Upper lobe of left lung (tissue), 4 donors: ENCODE data around the gene POMP.
"Not testable (repeated sequence)": the region's sequence is repeated elsewhere in the genome, so short reads cannot be mapped to it uniquely, and the experiment has no call there.

ENCODE experiments used
- CTCF ChIP-seq, 6 experiments: fragments of 450-650 bp in 4 of 6; fragments of 200-600 bp in 2 of 6; sonication (generic) in 2 of 6; IDR thresholded peaks; one replicate each; pipeline ENCODE4 v1.5.1; 2016 to 2019; ENCODE audit warnings: antibody characterized with exemption in 6 of 6
- EP300 ChIP-seq, 4 donors: sonication (generic); formaldehyde crosslinking; IDR thresholded peaks; one replicate each; pipeline ENCODE4 v1.5.1; 2017; ENCODE audit warnings: antibody characterized with exemption in 4 of 4, control low read depth in 2 of 4
- POLR2A ChIP-seq, 4 donors: fragments of 450-650 bp; IDR thresholded peaks; one replicate each; pipeline ENCODE4 v1.5.1; 2016 to 2017; ENCODE audit warnings: antibody characterized with exemption in 4 of 4, mild to moderate bottlenecking in 2 of 4
- POLR2AphosphoS5 ChIP-seq, 2 donors: sonication (generic); formaldehyde crosslinking; IDR thresholded peaks; one replicate each; pipeline ENCODE4 v1.5.1; 2017; ENCODE audit warnings: antibody characterized with exemption in 2 of 2

- TF ChIP-seq CTCF, POLR2A, POLR2AphosphoS5, EP300 (IDR thresholded peaks at IDR 0.05): not testable (repeated sequence)
These were observed 34.9 kb downstream of the POMP start for GRCh38 chr13:28693605-28694491.
